Measurements from ENCODE around the gene AGPAT2.

GRCh38 chr9:136700959-136701667, 13.9 kb upstream of the AGPAT2 start:
- TF ChIP-seq POLR2A (IDR thresholded peaks at IDR 0.05) (no peak), CTCF (IDR thresholded peaks at IDR 0.05) (no peak)

Measured in gastroesophageal sphincter (tissue), 3 donors.